ENCODE results near the gene SELPLG. TPM values are rescaled to one million over a fixed set of nuclear protein-coding genes. Genes with fewer than 3 reads are reported as not detected.

Gene SELPLG
- total RNA-seq, result 1 to 10 TPM; 1.3 to 5.6 (median 3.0) TPM

- Histone ChIP-seq H3K4me1 (peaks cover 43% of the 10 kb centered on the region), H3K4me3 (peak within 1 kb of the TSS; percentile 11), H3K27ac (peak within 1 kb of the TSS; percentile 2), H3K27me3 (peaks cover 5% of the 10 kb centered on the region), H3K9me3 (no peaks in the 10 kb centered on the region), H3K36me3 (no peaks in the 10 kb centered on the region)
- no peak for TF ChIP-seq POLR2A (IDR thresholded peaks at IDR 0.05)
- DNase-seq (ENCODE audit: low spot score in 2 of 2), result peak; percentile 74 to 82
- 82% methylated on average over 11 of the region's 14 CpGs for WGBS
Measured at GRCh38 chr12:108633534-108634248, at the start of gene SELPLG. Gene SELPLG, minus strand, starts transcription at chr12:108633894. Its CDS starts 9,587 bp downstream, at chr12:108624307.

- peaks cover 3% of the 10 kb centered on the region for H3K36me3 ChIP-seq
- no peaks in the 10 kb centered on the region for H3K9me3 ChIP-seq
- no peak for DNase-seq (ENCODE audit: low spot score in 2 of 2)
- no peak overlapping the region for H3K27ac ChIP-seq
- no peak for TF ChIP-seq CTCF (IDR thresholded peaks at IDR 0.05)
- no peak for TF ChIP-seq POLR2A (IDR thresholded peaks at IDR 0.05)
- no peak for TF ChIP-seq EP300 (IDR thresholded peaks at IDR 0.05)
- TF ChIP-seq POLR2AphosphoS5 (IDR thresholded peaks at IDR 0.05), result no peak
- no peaks in the 10 kb centered on the region for H3K27me3 ChIP-seq
- H3K4me1 ChIP-seq, result peaks cover 30% of the 10 kb centered on the region
- no peak overlapping the region for H3K4me3 ChIP-seq
- 94% methylated on average over 1 of the region's 1 CpG for WGBS
Measured at GRCh38 chr12:108681317-108681716, 47.6 kb upstream of the SELPLG start.

- H3K36me3 ChIP-seq, result peaks cover 13% of the 10 kb centered on the region
- TF ChIP-seq EP300 (IDR thresholded peaks at IDR 0.05), result no peak
- no peak for TF ChIP-seq POLR2AphosphoS5 (IDR thresholded peaks at IDR 0.05)
- no peak for TF ChIP-seq POLR2A (IDR thresholded peaks at IDR 0.05)
- TF ChIP-seq CTCF (IDR thresholded peaks at IDR 0.05), result no peak
- H3K27ac ChIP-seq, result no peak overlapping the region
- no peak overlapping the region for H3K4me3 ChIP-seq
- H3K4me1 ChIP-seq, result peaks cover 9% of the 10 kb centered on the region
- no peaks in the 10 kb centered on the region for H3K9me3 ChIP-seq
- DNase-seq (ENCODE audit: low spot score in 2 of 2), result no peak
- no peaks in the 10 kb centered on the region for H3K27me3 ChIP-seq
- WGBS, result 97% methylated on average over 1 of the region's 1 CpG
Measured at GRCh38 chr12:108679106-108679681, 45.5 kb upstream of the SELPLG start.

- no peak for DNase-seq (ENCODE audit: low spot score in 2 of 2)
- WGBS, result 90% methylated on average over 9 of the region's 9 CpGs
- H3K4me1 ChIP-seq, result no peaks in the 10 kb centered on the region
Measured at GRCh38 chr12:108678104-108678730, 44.5 kb upstream of the SELPLG start.

GRCh38 chr12:108677381-108677780 is 43.7 kb upstream of the SELPLG start:
- no peaks in the 10 kb centered on the region for H3K27me3 ChIP-seq
- H3K4me3 ChIP-seq, result no peak overlapping the region
- peaks cover 24% of the 10 kb centered on the region for H3K36me3 ChIP-seq
- no peak for DNase-seq (ENCODE audit: low spot score in 2 of 2)
- H3K27ac ChIP-seq, result no peak overlapping the region
- H3K4me1 ChIP-seq, result no peaks in the 10 kb centered on the region
- 90% methylated on average over 3 of the region's 3 CpGs for WGBS
- TF ChIP-seq POLR2AphosphoS5 (IDR thresholded peaks at IDR 0.05) (no peak), CTCF (IDR thresholded peaks at IDR 0.05) (no peak), EP300 (IDR thresholded peaks at IDR 0.05) (no peak)
- no peaks in the 10 kb centered on the region for H3K9me3 ChIP-seq

More at GRCh38 chr12:108678104-108678730, 44.5 kb upstream of the SELPLG start:
- TF ChIP-seq EP300 (IDR thresholded peaks at IDR 0.05), result no peak
- TF ChIP-seq CTCF (IDR thresholded peaks at IDR 0.05), result no peak
- TF ChIP-seq POLR2A (IDR thresholded peaks at IDR 0.05), result no peak
- TF ChIP-seq POLR2AphosphoS5 (IDR thresholded peaks at IDR 0.05), result no peak
- no peaks in the 10 kb centered on the region for H3K27me3 ChIP-seq
- no peak overlapping the region for H3K27ac ChIP-seq
- H3K9me3 ChIP-seq, result no peaks in the 10 kb centered on the region
- peaks cover 18% of the 10 kb centered on the region for H3K36me3 ChIP-seq
- no peak overlapping the region for H3K4me3 ChIP-seq
